AG09319 (cell line): ENCODE data around the gene RABEPK.
"Not testable (repeated sequence)": the region's sequence is repeated elsewhere in the genome, so short reads cannot be mapped to it uniquely, and the experiment has no call there.

Experiments used
- DNase-seq: peaks from one replicate; pipeline ENCODE4 v3.0.0-alpha.2; 2010; ENCODE audit warnings: low read depth; ENCODE audit errors: extremely low read depth
- CTCF ChIP-seq: IDR thresholded peaks from 2 replicates; pipeline ENCODE4 v1.5.1; 2011; ENCODE audit warnings: low read depth, mild to moderate bottlenecking, inconsistent platforms, low read length, moderate library complexity

The RABEPK gene

DNA sequence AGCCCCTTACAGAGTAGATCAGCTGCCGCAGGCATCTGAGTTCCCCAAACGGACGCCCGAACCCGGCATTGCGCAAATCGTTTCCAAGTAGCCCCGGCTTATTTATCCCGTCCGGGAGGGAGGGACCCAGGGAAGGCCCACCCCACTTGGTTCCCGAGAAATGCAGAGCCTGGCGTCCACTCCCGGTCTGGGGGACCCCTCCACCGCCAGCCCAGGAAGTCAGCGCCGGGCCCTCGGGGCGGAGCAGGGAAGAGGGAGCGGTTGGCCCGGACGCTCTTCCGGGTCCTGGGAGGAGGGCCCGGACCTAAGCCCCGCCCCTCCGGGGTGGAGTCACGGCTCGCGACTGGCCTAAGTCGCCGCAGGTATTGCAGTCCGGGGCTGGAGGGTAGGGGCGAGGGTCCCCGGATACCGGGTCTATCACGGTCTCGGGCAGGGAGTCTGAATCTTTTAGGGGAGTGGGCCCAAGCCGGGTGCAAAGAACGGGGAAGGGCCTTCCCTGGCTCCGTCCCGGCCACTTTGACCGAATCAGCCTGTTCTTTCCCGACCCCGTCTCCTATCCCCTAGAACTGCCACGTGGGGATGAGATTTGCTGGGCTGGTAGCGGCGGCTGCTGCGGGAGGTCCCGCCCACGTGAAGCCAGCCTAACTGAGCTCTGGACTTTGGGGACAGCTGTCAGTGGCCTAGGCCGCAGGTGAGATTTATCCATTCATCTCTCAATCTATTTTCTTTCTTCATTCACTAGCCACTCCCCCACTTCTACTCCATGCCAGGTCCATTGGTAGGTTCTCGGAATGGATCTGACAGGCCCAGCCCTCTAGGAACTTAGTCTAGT, at the start of gene RABEPK:
Gene RABEPK (plus strand): TSS at position 327 of the 832 bp plus-strand sequence. CDS start 2,472 bp downstream, outside the sequence.
- peak; percentile 90 for DNase-seq
- TF ChIP-seq CTCF: no peak

GRCh38 chr9:125151730-125152129, 48.6 kb upstream of the RABEPK start:
- no peak for TF ChIP-seq CTCF
- no peak for DNase-seq

- no peak for TF ChIP-seq CTCF
- no peak for DNase-seq
Measured at GRCh38 chr9:125153712-125154367, 46.5 kb upstream of the RABEPK start.

DNA sequence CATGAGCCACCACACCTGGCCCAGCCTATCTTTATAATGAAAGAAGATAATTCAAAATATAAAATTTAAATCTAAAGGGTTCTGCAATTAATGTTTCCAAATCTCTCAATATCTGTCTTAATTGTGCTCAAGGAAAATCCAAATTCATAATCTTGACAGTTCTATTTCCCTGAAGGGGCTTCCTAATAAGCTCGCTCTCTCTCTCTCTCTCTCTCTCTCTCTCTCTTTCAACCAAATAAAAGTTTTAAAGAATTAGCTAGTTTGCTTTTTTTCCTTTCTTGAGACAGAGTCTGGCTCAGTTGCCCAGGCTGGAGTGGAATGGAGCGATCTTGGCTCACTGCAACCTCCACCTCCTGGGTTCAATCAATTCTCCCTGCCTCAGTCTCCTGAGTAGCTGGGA, 43.8 kb upstream of the RABEPK start:
- TF ChIP-seq CTCF: no peak
- no peak for DNase-seq

- DNase-seq: no peak
- no peak for TF ChIP-seq CTCF
Measured at GRCh38 chr9:125160750-125161149, 39.6 kb upstream of the RABEPK start.

DNA sequence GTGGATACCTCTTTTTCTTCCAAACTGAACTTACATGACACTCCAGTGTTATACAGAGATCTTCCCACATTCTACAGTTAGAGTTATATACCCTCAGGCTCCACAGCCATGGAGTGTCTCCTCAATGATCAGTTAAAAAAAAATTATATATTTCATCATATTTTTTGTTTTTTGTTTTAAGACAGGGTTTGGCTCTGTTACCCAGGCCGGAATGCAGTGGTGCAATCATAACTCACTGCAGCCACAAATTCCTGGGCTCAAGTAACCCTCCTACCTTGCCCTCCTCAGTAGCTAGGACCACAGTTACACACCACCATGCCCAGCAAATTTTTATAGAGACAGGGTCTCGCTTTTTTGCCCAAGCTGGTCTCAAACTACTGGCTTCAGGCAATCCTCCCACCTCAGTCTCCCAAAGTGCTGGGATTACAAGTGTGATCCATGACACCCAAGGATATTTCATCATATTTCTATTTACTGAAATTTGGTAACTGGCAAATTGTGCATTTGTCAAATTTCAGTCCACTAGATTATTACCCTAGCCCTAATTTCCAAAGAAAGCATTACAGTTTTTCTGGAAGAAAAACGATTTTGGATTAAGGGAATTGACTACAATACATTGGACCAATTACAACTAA, 38.9 kb upstream of the RABEPK start:
- peak; percentile 44 for DNase-seq
- no peak for TF ChIP-seq CTCF

DNA sequence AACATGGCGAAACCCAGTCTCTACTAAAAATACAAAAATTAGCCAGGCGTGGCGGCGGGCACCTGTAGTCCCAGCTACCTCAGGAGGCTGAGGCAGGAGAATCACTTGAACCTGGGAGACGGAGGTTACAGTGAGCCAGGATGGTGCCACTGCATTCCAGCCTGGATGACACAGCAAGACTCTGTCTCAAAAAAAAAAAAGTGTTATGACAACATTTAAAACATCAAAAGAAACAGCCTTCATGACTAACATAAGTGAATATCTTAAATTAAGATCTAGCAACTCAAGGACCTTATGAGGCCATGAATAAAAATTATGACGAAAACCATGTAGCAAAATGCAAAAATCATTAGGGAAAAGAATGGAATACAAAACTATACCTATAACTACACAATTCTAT, 37.5 kb upstream of the RABEPK start:
- DNase-seq: not testable (repeated sequence)
